Measurements from ENCODE around the gene NRSN2. TPM values are rescaled to one million over a fixed set of nuclear protein-coding genes. Genes with fewer than 3 reads are reported as not detected.

The NRSN2 gene
- total RNA-seq, 1 experiment from 2014 or later: 1.9 TPM

DNA sequence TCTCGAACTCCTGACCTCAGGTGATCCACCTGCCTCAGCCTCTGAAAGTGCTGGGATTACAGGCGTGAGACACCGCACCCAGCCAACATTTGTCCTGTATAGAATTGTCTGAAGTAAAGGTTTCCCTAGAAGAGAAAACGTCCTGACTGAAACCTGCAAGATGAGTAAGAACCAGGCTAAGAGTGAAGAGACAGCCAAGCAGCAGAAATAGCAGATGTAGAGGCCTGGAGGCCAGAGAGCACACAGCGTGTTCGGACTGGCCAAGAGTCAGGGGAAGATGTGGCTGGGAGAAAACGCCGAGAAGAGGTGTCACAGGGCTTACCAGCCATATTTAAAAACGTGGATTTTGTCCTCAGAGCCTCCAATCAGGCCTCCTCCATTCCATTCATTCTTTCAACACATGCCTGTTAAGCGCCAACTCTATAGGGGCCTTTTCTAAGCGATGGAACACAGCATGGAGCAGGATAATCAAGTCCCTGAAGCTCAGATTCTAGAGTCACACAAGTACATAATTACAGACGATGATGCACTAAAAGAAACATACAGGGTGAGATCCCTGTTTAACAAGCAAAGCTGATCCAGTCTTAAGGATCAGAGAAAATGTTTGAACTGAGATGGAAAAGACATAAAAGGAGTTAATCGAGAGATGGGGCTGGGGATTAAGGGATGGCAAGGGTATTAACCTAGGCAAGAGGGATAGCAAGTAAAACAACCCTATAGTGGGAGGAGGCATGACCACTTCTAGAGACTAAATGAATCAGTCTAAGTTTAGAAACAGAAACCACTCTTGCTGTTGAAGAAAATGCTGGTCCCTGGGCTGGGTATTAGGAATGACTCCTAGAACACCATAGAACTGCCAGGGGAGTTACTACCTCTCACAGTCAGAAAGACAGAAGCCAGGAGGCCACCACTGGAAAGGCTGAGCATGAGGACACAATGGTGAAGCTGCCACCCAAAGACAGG is 44.7 kb upstream of the NRSN2 start (continued):
- TF ChIP-seq YY1 (IDR thresholded peaks at IDR 0.05; ENCODE audit: extremely low read depth, insufficient replicate concordance, low read depth, low read length) (no peak), JUND (IDR thresholded peaks at IDR 0.05) (no peak), EZH2 (IDR thresholded peaks at IDR 0.05) (no peak), ELF1 (IDR thresholded peaks at IDR 0.05; ENCODE audit: borderline replicate concordance, low read depth) (no peak)

DNA sequence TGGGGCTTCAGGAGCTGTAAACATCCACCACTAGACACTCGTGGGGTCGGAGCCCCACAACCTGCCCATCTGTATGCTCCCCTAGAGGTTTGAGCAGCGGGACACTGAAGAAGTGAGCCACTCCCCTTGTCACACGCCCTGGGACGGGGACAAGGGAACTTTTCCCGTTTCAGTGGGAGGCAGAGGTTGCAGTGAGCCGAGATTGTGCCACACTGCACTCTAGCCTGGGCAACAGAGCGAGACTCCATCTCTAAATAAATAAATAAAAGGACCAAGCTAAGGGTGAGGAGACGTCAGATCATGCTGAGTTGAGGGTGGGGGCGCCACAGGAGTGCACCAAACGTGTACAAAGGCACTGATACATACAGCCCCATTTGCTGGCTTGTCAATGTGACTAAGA is 41.2 kb upstream of the NRSN2 start:
- Histone ChIP-seq H3K27ac (ENCODE audit: low read depth, low read length) (no peak overlapping the region), H3K9ac (ENCODE audit: low read length) (no peak overlapping the region), H3K79me2 (ENCODE audit: insufficient read depth, low read length) (peaks cover 4% of the 10 kb centered on the region; the same call in 1 of the 2 replicates), H3K4me2 (ENCODE audit: low read length) (no peak overlapping the region), H2AFZ (ENCODE audit: low read depth, low read length, poor library complexity, severe bottlenecking) (no peak overlapping the region), H3K9me2 (ENCODE audit: insufficient read depth) (no peaks in the 10 kb centered on the region), H3K27me3 (ENCODE audit: insufficient read depth, low read length) (no peaks in the 10 kb centered on the region), H3K4me1 (ENCODE audit: control insufficient read depth in 1 of 2, insufficient read depth in 2 of 2, low read length in 2 of 2) (peaks cover 3 to 10% of the 10 kb centered on the region in 2 experiments), H3K4me3 (replicated peaks in 1 of 2; ENCODE audit: low read depth in 1 of 2, low read length in 2 of 2) (no peak overlapping the region), H3K9me3 (ENCODE audit: control insufficient read depth in 1 of 2, insufficient read depth in 1 of 2, low read depth in 1 of 2, low read length in 2 of 2) (no peaks in the 10 kb centered on the region), H3K36me3 (ENCODE audit: control insufficient read depth in 1 of 2, insufficient read depth in 2 of 2, low read length in 2 of 2) (no peaks in the 10 kb centered on the region), H4K20me1 (ENCODE audit: insufficient read depth) (no peaks in the 10 kb centered on the region)
- intact Hi-C loops (cut with micrococcal nuclease): no loop called here
- DNase-seq (ENCODE audit: low read depth, low spot score): no peak
- ChIA-PET RAD21 (ENCODE audit: low non-redundant PET in 1 of 2, low total read pairs in 2 of 2, uncharacterized antibody in 2 of 2, unreplicated experiment in 2 of 2) (no interaction called here), CTCF (no interaction called here), POLR2A (interaction anchor here (0.6 kb wide), 1 partner anchor 13 kb away, joined by 3 read pairs; no protein-coding TSS in a partner anchor)
- ATAC-seq: no peak
- TF ChIP-seq CBX3 (IDR thresholded peaks at IDR 0.05; ENCODE audit: low read depth) (no peak), RAD21 (IDR thresholded peaks at IDR 0.05; ENCODE audit: low read depth) (no peak), ZFX (IDR thresholded peaks at IDR 0.05) (no peak), POLR2A (IDR thresholded peaks at IDR 0.05; ENCODE audit: borderline replicate concordance, extremely low read depth, insufficient read depth, insufficient read length) (no peak), EZH2phosphoT487 (IDR thresholded peaks at IDR 0.05; ENCODE audit: borderline replicate concordance) (no peak), SIN3A (IDR thresholded peaks at IDR 0.05; ENCODE audit: low read depth) (no peak)
- TF ChIP-seq, protein P1, sequence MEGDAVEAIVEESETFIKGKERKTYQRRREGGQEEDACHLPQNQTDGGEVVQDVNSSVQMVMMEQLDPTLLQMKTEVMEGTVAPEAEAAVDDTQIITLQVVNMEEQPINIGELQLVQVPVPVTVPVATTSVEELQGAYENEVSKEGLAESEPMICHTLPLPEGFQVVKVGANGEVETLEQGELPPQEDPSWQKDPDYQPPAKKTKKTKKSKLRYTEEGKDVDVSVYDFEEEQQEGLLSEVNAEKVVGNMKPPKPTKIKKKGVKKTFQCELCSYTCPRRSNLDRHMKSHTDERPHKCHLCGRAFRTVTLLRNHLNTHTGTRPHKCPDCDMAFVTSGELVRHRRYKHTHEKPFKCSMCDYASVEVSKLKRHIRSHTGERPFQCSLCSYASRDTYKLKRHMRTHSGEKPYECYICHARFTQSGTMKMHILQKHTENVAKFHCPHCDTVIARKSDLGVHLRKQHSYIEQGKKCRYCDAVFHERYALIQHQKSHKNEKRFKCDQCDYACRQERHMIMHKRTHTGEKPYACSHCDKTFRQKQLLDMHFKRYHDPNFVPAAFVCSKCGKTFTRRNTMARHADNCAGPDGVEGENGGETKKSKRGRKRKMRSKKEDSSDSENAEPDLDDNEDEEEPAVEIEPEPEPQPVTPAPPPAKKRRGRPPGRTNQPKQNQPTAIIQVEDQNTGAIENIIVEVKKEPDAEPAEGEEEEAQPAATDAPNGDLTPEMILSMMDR (IDR thresholded peaks at IDR 0.05 in 2 of 3, conservative IDR thresholded peaks at IDR 0.05 in 1 of 3; ENCODE audit: borderline replicate concordance in 1 of 3, insufficient read depth in 1 of 3, low read depth in 2 of 3, low read length in 2 of 3): no peak
- no TSS peak for BruUV-seq (replicated peaks)
